Measurements from ENCODE around the gene CSRP2. TPM values are rescaled to one million over a fixed set of nuclear protein-coding genes. Genes with fewer than 3 reads are reported as not detected.

The CSRP2 gene
- polyA plus RNA-seq, 3 donors: 0.07 TPM; not detected in 2

DNA sequence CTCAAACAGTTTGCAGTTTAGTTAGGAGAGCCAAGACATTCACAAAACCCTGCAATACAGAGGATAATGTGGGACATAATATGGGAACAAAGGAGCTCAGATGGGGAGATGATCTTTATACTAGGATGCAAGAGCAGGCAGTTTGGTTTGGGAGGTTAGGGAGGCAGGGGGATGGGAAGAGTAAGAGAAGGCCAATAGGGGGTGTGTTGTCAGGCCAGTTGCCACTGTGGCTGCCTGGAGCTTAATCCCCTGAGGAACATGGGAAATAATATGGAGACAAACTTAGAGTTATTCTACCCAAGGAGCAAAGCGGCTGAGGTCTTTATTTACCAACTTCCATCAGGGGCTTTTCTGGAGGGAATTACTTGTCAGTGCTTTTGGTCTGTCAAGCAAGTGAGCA, 10.0 kb upstream of the CSRP2 start:
- Histone ChIP-seq H2AFZ (ENCODE audit: insufficient read depth, low read depth, low read length, poor library complexity, severe bottlenecking) (no peak overlapping the region), H3K4me3 (replicated peaks in 1 of 3; ENCODE audit: low read depth in 2 of 3, low read length in 3 of 3) (no peak overlapping the region), H3K4me2 (replicated peaks; ENCODE audit: extremely low read depth, low read length, poor library complexity, severe bottlenecking) (no peak overlapping the region), H3K79me2 (ENCODE audit: insufficient read depth, low read length) (no peaks in the 10 kb centered on the region), H3K4me1 (ENCODE audit: control insufficient read depth in 1 of 2, insufficient read depth in 2 of 2, low read length in 2 of 2) (no peaks in the 10 kb centered on the region), H3K36me3 (replicated peaks in 1 of 2; ENCODE audit: control insufficient read depth in 1 of 2, insufficient read depth in 2 of 2, low read length in 2 of 2) (no peaks in the 10 kb centered on the region), H4K20me1 (ENCODE audit: insufficient read depth, low read length) (no peaks in the 10 kb centered on the region), H3K9ac (ENCODE audit: insufficient read depth, low read length, poor library complexity, severe bottlenecking) (no peak overlapping the region), H3K27ac (ENCODE audit: low read depth in 1 of 2, low read length in 2 of 2) (no peak overlapping the region), H3K27me3 (ENCODE audit: control insufficient read depth in 2 of 2, insufficient read depth in 2 of 2, low read length in 2 of 2) (no peaks in the 10 kb centered on the region), H3K9me3 (replicated peaks in 1 of 2; ENCODE audit: control insufficient read depth in 1 of 2, insufficient read depth in 1 of 2, low read length in 2 of 2) (peaks cover 0 to 6% of the 10 kb centered on the region in 2 donors)
- H3K4me3 Mint-ChIP-seq: no peak overlapping the region
- H3K4me1 Mint-ChIP-seq: no peaks in the 10 kb centered on the region
- intact Hi-C loops (cut with micrococcal nuclease): no loop called here
- no CpG with 5 or more reads among the region's 1 CpG for WGBS (ENCODE audit: insufficient coverage)
- no peak for DNase-seq
- H3K27ac Mint-ChIP-seq: peak overlapping the region in 1 of 7 donors; percentile 18
- TF ChIP-seq CTCF (IDR thresholded peaks at IDR 0.05): no peak
- no peaks in the 10 kb centered on the region for H3K36me3 Mint-ChIP-seq
- H3K9me3 Mint-ChIP-seq: peaks cover 0 to 14% (median 4%) of the 10 kb centered on the region in 7 donors
- peaks cover 0 to 2% (median 0%) of the 10 kb centered on the region in 3 donors for H3K27me3 Mint-ChIP-seq (ENCODE audit: low read depth in 3 of 3)

DNA sequence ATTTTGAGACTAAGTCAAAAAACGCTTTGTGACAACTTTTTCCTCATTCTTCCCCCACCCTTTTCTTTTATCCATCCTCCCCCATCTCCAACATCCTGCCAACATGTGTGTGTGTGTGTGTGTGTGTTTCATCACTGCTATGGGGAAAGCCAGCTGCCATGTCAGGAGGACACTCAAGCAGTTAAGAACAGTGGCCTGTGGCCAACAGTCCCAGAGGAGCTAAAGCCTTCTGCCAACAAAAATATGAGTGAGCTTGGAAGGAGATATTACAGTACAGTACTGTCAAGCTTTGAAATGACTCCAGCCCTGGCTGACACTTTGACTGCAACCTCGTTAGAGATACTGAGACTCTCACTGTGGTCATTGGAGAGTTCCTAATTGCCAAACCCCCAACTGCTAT, 5.0 kb upstream of the CSRP2 start:
- Histone ChIP-seq H4K20me1 (ENCODE audit: insufficient read depth, low read length) (no peaks in the 10 kb centered on the region), H3K36me3 (replicated peaks in 1 of 2; ENCODE audit: control insufficient read depth in 1 of 2, insufficient read depth in 2 of 2, low read length in 2 of 2) (no peaks in the 10 kb centered on the region), H3K4me2 (replicated peaks; ENCODE audit: extremely low read depth, low read length, poor library complexity, severe bottlenecking) (no peak overlapping the region), H3K27ac (ENCODE audit: low read depth in 1 of 2, low read length in 2 of 2) (no peak overlapping the region), H3K79me2 (ENCODE audit: insufficient read depth, low read length) (no peaks in the 10 kb centered on the region), H3K4me1 (ENCODE audit: control insufficient read depth in 1 of 2, insufficient read depth in 2 of 2, low read length in 2 of 2) (peaks cover 3 to 7% of the 10 kb centered on the region in 2 donors), H3K4me3 (replicated peaks in 1 of 3; ENCODE audit: low read depth in 2 of 3, low read length in 3 of 3) (no peak overlapping the region), H3K9ac (ENCODE audit: insufficient read depth, low read length, poor library complexity, severe bottlenecking) (no peak overlapping the region), H3K27me3 (ENCODE audit: control insufficient read depth in 2 of 2, insufficient read depth in 2 of 2, low read length in 2 of 2) (peaks cover 8 to 21% of the 10 kb centered on the region in 2 donors), H3K9me3 (replicated peaks in 1 of 2; ENCODE audit: control insufficient read depth in 1 of 2, insufficient read depth in 1 of 2, low read length in 2 of 2) (no peaks in the 10 kb centered on the region), H2AFZ (ENCODE audit: insufficient read depth, low read depth, low read length, poor library complexity, severe bottlenecking) (no peak overlapping the region)
- Mint-ChIP-seq H3K4me1 (peaks cover 6% of the 10 kb centered on the region), H3K36me3 (peaks cover 0 to 2% of the 10 kb centered on the region in 2 donors), H3K9me3 (peaks cover 0 to 5% (median under 1%) of the 10 kb centered on the region in 7 donors), H3K4me3 (no peak overlapping the region), H3K27ac (no peak overlapping the region), H3K27me3 (ENCODE audit: low read depth in 3 of 3) (peaks cover 19 to 25% (median 20%) of the 10 kb centered on the region in 3 donors)
- WGBS (ENCODE audit: insufficient coverage): no CpG with 5 or more reads among the region's 2 CpGs
- intact Hi-C loops (cut with micrococcal nuclease): no loop called here
- TF ChIP-seq CTCF (IDR thresholded peaks at IDR 0.05): no peak
- DNase-seq: no peak
